GM18502 (cell line): ENCODE data around the gene ATCAY.

Source experiments
- ATAC-seq: cut with Tn5 transposase; IDR thresholded peaks from one replicate; pipeline ENCODE4 v1.9.1; 2021; ENCODE audit warnings: mild to moderate bottlenecking; ENCODE audit not compliant: unreplicated experiment, poor library complexity

The ATCAY gene, protein sequence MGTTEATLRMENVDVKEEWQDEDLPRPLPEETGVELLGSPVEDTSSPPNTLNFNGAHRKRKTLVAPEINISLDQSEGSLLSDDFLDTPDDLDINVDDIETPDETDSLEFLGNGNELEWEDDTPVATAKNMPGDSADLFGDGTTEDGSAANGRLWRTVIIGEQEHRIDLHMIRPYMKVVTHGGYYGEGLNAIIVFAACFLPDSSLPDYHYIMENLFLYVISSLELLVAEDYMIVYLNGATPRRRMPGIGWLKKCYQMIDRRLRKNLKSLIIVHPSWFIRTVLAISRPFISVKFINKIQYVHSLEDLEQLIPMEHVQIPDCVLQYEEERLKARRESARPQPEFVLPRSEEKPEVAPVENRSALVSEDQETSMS

GRCh38 chr19:3880471-3881271, at the start of gene ATCAY:
Gene ATCAY (plus strand): TSS chr19:3880685. CDS start chr19:3885768, 5,083 bp downstream.
- no peak for ATAC-seq

- ATAC-seq = no peak
These were observed 48.9 kb upstream of the ATCAY start for GRCh38 chr19:3831601-3832000.

- no peak for ATAC-seq
These were observed 48.5 kb upstream of the ATCAY start for GRCh38 chr19:3832001-3832400.

DNA sequence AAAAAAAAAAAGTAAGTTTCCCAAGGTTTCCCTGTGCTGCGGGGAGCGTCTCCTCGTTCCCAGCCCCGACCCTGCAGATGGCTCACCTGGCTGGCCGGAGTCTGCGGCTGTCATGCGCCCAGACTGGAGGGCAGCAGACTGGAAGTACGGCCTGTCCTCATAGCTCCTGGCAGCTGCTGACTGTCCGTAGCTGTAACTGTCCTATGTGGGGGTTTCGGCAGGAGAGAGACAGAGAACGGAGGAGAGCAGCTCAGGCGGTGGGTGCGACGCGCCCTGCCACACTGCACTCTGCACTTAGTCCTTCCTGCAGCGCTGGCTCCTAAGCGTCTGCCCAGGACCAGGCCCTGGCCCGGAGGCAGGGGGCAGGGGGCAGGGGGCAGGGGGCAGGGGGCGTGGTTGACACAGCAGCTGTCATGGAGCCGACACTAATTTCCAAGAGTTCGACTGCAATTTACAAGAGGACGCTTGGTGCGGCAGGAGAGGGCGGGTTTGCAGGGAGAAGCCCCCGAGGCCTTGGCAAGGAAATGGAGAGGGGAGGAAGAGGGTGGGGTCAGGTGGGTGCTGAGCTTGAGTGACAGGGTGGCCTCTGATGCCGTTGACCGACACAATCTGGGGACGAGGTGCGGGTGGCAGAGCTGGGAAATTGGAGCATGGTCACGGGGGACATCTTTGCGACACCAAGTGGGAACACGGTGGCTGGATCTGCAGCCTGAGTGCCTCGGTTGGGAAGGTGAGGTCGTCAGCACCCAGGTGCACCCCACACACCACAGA, 46.7 kb upstream of the ATCAY start:
- ATAC-seq = no peak

GRCh38 chr19:3834349-3835054, 46.0 kb upstream of the ATCAY start:
- no peak for ATAC-seq

GRCh38 chr19:3835055-3835435, 45.4 kb upstream of the ATCAY start:
- no peak for ATAC-seq

DNA sequence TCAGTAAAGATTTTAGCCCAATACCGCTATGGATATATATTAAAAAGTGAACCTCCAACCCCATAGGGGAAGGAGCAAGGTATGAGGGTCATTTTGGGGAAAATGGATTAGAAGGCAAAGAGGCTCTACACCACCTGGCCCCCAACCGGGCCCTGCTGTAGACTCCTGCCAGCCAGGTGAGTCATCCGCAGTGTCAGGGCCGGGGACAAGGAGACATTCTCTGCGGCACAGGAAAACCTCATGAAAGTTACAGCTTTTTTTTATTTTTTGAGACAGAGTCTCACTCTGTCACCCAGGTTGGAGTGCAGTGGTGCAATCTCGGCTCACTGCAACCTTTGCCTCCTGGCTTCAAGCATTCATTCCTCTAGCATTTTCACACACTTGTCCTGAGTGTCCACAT, 43.6 kb upstream of the ATCAY start:
- no peak for ATAC-seq

DNA sequence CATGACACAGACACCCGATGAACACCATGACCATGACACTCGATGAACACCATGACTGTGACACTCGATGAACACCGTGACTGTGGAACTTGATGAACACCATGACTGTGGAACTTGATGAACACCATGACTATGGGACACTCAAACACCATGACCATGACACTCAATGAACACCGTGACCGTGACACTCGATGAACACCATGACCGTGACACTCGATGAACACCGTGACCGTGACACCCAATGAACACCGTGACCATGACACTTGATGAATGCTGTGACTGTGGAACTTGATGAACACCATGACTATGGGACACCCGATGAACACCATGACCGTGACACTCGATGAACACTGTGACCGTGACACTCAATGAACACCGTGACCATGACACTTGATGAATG, 43.2 kb upstream of the ATCAY start:
- no peak for ATAC-seq

DNA sequence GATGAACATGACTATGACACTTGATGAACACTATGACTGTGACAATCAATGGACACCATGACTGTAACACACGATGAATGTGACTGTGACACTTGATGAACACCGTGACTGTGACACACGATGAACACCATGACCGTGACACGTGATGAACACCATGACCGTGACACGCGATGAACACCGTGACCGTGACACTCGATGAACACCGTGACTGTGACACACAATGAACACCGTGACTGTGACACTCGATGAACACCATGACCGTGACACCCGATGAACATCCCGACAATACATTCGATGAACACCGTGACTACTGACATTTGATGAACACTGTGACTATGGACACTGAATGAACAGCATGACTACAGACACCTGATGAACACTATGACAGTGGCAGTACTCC, 42.6 kb upstream of the ATCAY start:
- no peak for ATAC-seq

DNA sequence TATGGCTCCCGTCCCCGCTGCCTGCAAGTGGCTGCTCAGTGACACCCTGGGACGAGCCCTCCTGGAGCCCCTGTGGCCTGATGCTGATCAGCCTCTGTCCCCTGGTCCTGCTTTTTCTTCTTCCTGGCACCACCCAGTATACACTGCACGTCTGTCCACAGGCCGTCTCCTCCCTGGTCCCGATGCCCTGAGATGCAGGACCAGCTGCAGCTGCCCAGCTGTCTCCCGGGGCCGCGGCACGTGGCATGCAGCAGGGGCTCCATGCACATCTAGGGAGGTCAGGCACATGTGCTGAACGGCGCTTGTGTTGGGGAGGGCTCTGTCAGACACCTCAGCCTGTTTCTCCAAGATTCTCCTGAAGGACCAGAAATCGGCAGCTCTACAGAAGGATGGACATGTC, 41.8 kb upstream of the ATCAY start:
- ATAC-seq = no peak

- ATAC-seq = no peak
These were observed 40.5 kb upstream of the ATCAY start for GRCh38 chr19:3839941-3840340.

GRCh38 chr19:3840804-3841203, 39.7 kb upstream of the ATCAY start:
- no peak for ATAC-seq

DNA sequence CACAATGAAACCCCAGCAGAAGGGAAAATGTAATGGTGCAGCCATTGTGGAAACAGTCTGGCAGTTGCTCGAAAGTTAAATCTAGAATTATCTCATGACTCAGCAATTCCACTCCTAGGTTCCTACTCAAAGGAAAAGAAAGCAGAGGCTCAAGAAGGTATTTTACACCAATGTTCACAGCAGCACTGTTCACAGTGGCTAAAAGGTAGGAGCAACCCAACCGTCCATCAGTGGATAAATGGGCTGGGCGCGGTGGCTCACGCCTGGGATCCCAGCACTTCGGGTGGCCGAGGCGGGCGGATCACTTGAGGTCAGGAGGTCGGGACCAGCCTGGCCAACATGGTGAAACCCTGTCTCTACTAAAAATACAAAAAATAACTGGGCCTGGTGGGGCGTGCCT, 37.5 kb upstream of the ATCAY start:
- no peak for ATAC-seq

DNA sequence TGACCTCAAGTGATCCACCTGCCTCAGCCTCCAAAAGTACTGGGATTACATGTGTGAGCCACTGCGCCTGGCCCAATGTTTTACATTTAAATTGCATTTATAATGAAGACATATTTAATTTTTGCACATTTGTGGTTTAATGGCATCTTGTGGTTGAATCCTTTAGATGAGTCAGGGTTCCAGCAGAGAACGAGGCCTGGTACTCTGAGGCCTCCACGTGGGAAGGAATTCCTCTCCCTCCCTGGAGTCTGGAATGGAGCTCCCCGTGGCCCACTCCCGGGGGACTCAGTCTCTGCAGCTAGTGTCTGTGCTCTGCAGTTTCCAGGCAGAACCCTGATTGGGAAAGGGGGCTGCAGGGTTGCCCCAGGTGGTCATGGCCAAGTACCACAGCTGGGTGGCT, 35.9 kb upstream of the ATCAY start:
- no peak for ATAC-seq

DNA sequence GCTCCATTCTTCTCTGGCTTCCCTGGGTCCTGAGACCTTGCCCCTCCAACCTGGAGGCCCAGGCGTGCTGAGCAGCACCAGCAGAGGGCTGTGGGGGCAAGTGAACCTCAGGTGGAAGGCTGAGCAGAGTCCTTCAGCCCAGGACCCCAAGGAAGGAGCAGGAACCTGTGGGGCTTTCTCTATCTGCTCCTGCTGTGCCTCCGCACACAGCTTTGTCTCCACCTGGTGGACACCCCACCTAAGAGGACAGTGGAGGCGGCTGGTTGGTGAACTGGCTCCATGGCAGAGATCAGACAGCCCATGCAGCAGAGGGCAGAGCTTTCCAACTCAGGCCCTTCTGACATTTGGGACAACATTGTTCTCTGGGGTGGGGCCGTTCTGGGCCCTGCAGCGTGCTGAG, 31.4 kb upstream of the ATCAY start:
- ATAC-seq = no peak

DNA sequence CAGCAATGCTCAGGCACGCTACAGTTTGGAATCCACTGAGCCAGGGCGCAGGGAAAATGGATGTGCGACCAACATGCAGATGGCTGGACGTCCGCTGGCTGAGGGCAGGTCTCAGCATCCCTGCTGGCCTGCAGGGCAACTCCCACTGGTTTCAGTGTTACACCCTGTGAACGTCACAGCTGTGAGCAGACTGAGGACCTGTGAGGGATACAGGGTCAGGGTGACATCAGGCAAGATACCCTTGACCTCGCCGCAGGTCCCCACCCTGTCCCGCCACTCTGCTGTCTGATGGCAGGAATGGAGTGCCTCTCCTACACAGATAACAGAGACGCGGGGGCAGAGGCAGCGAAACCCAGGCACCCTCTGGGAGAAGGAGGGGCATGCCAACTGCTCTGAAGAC, 30.7 kb upstream of the ATCAY start:
- no peak for ATAC-seq

DNA sequence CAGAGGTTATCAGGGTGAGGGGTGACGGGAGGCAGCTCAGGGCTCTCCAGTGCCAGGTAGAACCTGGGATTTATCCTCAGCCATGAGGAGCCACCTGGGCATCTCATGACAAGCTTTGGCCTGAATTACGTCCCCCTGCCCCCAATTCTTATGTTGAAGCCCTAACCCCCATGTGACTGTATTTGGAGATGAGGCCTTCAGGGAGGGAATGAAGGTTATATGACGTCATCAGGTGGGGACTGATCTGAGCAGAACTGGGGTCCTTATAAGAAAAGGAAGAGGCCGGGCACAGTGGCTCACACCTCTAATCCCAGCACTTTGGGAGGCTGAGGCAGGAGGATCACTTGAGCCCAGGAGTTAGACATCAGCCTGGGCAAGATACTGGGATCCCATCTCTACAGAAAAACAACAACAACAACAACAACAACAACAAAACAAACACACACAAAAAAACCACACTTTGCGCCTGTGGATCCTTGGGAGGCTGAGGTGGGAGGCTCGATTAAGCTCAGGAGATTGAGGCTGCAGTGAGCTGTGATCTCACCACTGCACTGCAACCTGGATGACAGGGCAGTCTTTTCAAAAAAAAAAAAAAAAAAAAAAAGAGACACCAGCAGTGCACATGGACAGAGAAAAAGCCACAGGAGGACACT, 30.0 kb upstream of the ATCAY start:
- ATAC-seq = no peak

GRCh38 chr19:3851254-3852176, 29.0 kb upstream of the ATCAY start:
- no peak for ATAC-seq

GRCh38 chr19:3852177-3852511, 28.3 kb upstream of the ATCAY start:
- ATAC-seq = no peak
